ENCODE data around the gene FCHSD2. TPM values are rescaled to one million over a fixed set of nuclear protein-coding genes. Genes with fewer than 3 reads are reported as not detected.

FCHSD2 gene
- total RNA-seq, 1 donor from 2014 or later = 18.9 TPM

- Histone ChIP-seq H3K9ac (ENCODE audit: low read length) (no peak overlapping the region), H4K20me1 (ENCODE audit: insufficient read depth, low read length) (peaks cover 11% of the 10 kb centered on the region), H3K27me3 (ENCODE audit: insufficient read depth, low read length) (no peaks in the 10 kb centered on the region), H3K36me3 (ENCODE audit: insufficient read depth, low read length) (no peaks in the 10 kb centered on the region), H3K27ac (ENCODE audit: low read depth, low read length) (no peak overlapping the region), H3K4me2 (ENCODE audit: low read length) (no peak overlapping the region), H3K79me2 (ENCODE audit: insufficient read depth, low read length) (peaks cover 10% of the 10 kb centered on the region), H3K9me3 (ENCODE audit: insufficient read depth, low read depth, low read length) (no peaks in the 10 kb centered on the region), H2AFZ (ENCODE audit: low read depth, low read length) (no peak overlapping the region), H3K4me3 (ENCODE audit: insufficient read depth, low read depth, low read length) (no peak overlapping the region), H3K4me1 (ENCODE audit: insufficient read depth, low read length) (no peaks in the 10 kb centered on the region)
- TF ChIP-seq EZH2 (IDR thresholded peaks at IDR 0.05; ENCODE audit: insufficient read depth, low read length) (no peak), CTCF (IDR thresholded peaks at IDR 0.05; ENCODE audit: insufficient read depth, low read depth, low read length) (no peak)
- DNase-seq (ENCODE audit: low read depth) = no peak
- Mint-ChIP-seq H3K27me3 (ENCODE audit: low read depth, unreplicated experiment) (no peaks in the 10 kb centered on the region), H3K36me3 (ENCODE audit: low read depth, unreplicated experiment) (peaks cover 12% of the 10 kb centered on the region), H3K4me3 (ENCODE audit: unreplicated experiment) (no peak overlapping the region), H3K27ac (ENCODE audit: unreplicated experiment) (no peak overlapping the region), H3K4me1 (ENCODE audit: low read depth, unreplicated experiment) (no peaks in the 10 kb centered on the region), H3K9me3 (ENCODE audit: unreplicated experiment) (no peaks in the 10 kb centered on the region)
- FAIRE-seq = no peak
Observed at GRCh38 chr11:73129198-73129597, 12.9 kb downstream of the FCHSD2 start.

DNA sequence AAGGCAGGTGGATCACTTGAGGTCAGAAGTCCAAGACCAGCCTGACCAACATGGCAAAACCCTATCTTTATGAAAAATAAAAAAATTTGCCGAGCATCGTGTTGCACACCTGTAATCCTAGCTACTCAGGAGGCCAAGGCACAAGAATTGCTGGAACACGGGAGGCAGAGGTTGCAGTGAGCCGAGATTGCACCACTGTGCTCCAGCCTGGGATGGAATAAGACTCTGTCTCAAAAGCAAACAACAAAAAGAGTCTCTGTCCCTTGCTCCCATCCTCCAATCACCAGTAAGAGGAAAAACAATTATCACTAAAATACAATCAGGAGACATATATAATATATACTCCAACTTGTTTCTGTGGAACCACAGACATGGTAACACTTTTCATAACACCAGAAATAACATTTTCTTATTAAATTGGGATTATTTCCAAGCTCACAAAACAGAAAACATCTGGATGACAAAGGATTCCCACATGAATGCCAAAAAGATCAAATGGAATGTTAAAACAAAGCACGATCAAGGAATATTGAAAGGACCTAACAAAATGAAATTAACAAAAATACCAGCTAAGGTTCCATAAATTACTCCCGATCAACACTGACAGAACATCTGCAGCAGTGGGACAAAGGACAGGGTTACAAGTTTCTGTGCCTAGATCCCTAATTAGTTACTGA is 15.2 kb downstream of the FCHSD2 start:
- H3K9me3 Mint-ChIP-seq (ENCODE audit: unreplicated experiment) = peaks cover 3% of the 10 kb centered on the region
- no peak overlapping the region for H3K27ac ChIP-seq (ENCODE audit: low read depth, low read length)
- H3K36me3 Mint-ChIP-seq (ENCODE audit: low read depth, unreplicated experiment) = peaks cover 11% of the 10 kb centered on the region
- H3K27me3 Mint-ChIP-seq (ENCODE audit: low read depth, unreplicated experiment) = no peaks in the 10 kb centered on the region
- no peak overlapping the region for H3K9ac ChIP-seq (ENCODE audit: low read length)
- H3K36me3 ChIP-seq (ENCODE audit: insufficient read depth, low read length) = no peaks in the 10 kb centered on the region
- no peaks in the 10 kb centered on the region for H3K9me3 ChIP-seq (ENCODE audit: insufficient read depth, low read depth, low read length)
- peaks cover 8% of the 10 kb centered on the region for H3K79me2 ChIP-seq (ENCODE audit: insufficient read depth, low read length)
- no peaks in the 10 kb centered on the region for H3K27me3 ChIP-seq (ENCODE audit: insufficient read depth, low read length)
- H3K27ac Mint-ChIP-seq (ENCODE audit: unreplicated experiment) = no peak overlapping the region
- no peaks in the 10 kb centered on the region for H3K4me1 Mint-ChIP-seq (ENCODE audit: low read depth, unreplicated experiment)
- peaks cover 6% of the 10 kb centered on the region for H4K20me1 ChIP-seq (ENCODE audit: insufficient read depth, low read length)
- H3K4me3 Mint-ChIP-seq (ENCODE audit: unreplicated experiment) = no peak overlapping the region
- no peak overlapping the region for H2AFZ ChIP-seq (ENCODE audit: low read depth, low read length)
- no peak overlapping the region for H3K4me2 ChIP-seq (ENCODE audit: low read length)
- no peak overlapping the region for H3K4me3 ChIP-seq (ENCODE audit: insufficient read depth, low read depth, low read length)
- no peaks in the 10 kb centered on the region for H3K4me1 ChIP-seq (ENCODE audit: insufficient read depth, low read length)
- DNase-seq (ENCODE audit: low read depth) = no peak
- no peak for TF ChIP-seq CTCF (IDR thresholded peaks at IDR 0.05; ENCODE audit: insufficient read depth, low read depth, low read length)
- TF ChIP-seq EZH2 (IDR thresholded peaks at IDR 0.05; ENCODE audit: insufficient read depth, low read length) = no peak
- FAIRE-seq = no peak

DNA sequence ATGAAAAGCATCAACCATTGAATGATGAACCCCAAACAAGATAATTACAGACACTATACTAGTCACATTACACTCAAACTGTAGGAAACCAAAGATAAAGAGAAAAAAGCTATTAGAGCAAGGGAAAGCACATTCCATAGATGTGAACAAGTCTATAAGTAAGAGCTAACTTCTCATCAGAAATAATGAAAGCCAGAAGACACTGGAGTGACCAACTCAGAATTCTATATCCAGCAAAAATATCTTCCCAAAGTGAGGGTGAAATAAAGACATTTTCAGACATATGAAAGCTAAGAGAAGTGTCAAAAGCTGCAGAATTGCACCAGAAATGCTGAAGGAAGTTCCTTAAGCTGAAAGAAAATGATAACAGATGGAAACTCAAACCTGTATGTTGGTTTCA is 17.3 kb downstream of the FCHSD2 start:
- H3K27me3 Mint-ChIP-seq (ENCODE audit: low read depth, unreplicated experiment) = no peaks in the 10 kb centered on the region
- peaks cover 8% of the 10 kb centered on the region for H4K20me1 ChIP-seq (ENCODE audit: insufficient read depth, low read length)

More for the DNA sequence above, 17.3 kb downstream of the FCHSD2 start:
- no peaks in the 10 kb centered on the region for H3K27me3 ChIP-seq (ENCODE audit: insufficient read depth, low read length)
- no peaks in the 10 kb centered on the region for H3K4me1 ChIP-seq (ENCODE audit: insufficient read depth, low read length)
- no peak overlapping the region for H3K27ac ChIP-seq (ENCODE audit: low read depth, low read length)
- no peak overlapping the region for H3K27ac Mint-ChIP-seq (ENCODE audit: unreplicated experiment)
- H2AFZ ChIP-seq (ENCODE audit: low read depth, low read length) = no peak overlapping the region
- peaks cover 14% of the 10 kb centered on the region for H3K79me2 ChIP-seq (ENCODE audit: insufficient read depth, low read length)
- H3K4me1 Mint-ChIP-seq (ENCODE audit: low read depth, unreplicated experiment) = no peaks in the 10 kb centered on the region
- H3K4me3 Mint-ChIP-seq (ENCODE audit: unreplicated experiment) = no peak overlapping the region
- no peaks in the 10 kb centered on the region for H3K9me3 ChIP-seq (ENCODE audit: insufficient read depth, low read depth, low read length)
- FAIRE-seq (no peak), DNase-seq (ENCODE audit: low read depth) (no peak)
- no peak overlapping the region for H3K9ac ChIP-seq (ENCODE audit: low read length)
- TF ChIP-seq EZH2 (IDR thresholded peaks at IDR 0.05; ENCODE audit: insufficient read depth, low read length) = no peak
- no peak for TF ChIP-seq CTCF (IDR thresholded peaks at IDR 0.05; ENCODE audit: insufficient read depth, low read depth, low read length)
- H3K9me3 Mint-ChIP-seq (ENCODE audit: unreplicated experiment) = peaks cover 3% of the 10 kb centered on the region
- H3K4me3 ChIP-seq (ENCODE audit: insufficient read depth, low read depth, low read length) = no peak overlapping the region
- H3K4me2 ChIP-seq (ENCODE audit: low read length) = no peak overlapping the region
- no peaks in the 10 kb centered on the region for H3K36me3 ChIP-seq (ENCODE audit: insufficient read depth, low read length)
- H3K36me3 Mint-ChIP-seq (ENCODE audit: low read depth, unreplicated experiment) = peaks cover 7% of the 10 kb centered on the region

Data from astrocyte (in vitro differentiated cells and primary cell).